LHCN-M2 (cell line): ENCODE data around the gene OR1A1. TPM values are rescaled to one million over a fixed set of nuclear protein-coding genes. Genes with fewer than 3 reads are reported as not detected.
"Not testable (repeated sequence)": the region's sequence is repeated elsewhere in the genome, so short reads cannot be mapped to it uniquely, and the experiment has no call there.

Experiments
- DNase-seq: peaks from one replicate; pipeline ENCODE4 v3.0.0-alpha.2; 2012; ENCODE audit warnings: low read depth
- polyA plus RNA-seq: library from polyadenylated mRNA; unstranded; fragments of >200 nt; gene quantifications from one replicate; pipeline ENCODE4 v1.2.1, GENCODE V29; 2012; ENCODE audit warnings: missing spikeins
- total RNA-seq: library from RNA; depleted of rRNA; stranded (reverse); fragments of >200 nt; gene quantifications from 2 replicates; pipeline ENCODE4 v1.2.3, GENCODE V29; 2014; rRNA removed

Gene OR1A1, protein sequence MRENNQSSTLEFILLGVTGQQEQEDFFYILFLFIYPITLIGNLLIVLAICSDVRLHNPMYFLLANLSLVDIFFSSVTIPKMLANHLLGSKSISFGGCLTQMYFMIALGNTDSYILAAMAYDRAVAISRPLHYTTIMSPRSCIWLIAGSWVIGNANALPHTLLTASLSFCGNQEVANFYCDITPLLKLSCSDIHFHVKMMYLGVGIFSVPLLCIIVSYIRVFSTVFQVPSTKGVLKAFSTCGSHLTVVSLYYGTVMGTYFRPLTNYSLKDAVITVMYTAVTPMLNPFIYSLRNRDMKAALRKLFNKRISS
- total RNA-seq, result not detected in 2 replicates
- polyA plus RNA-seq, result not detected

- no peak for DNase-seq
Observed at GRCh38 chr17:3207367-3207766, at the start of gene OR1A1. Gene OR1A1, plus strand, starts transcription at chr17:3207667. Its CDS starts 7,954 bp downstream, at chr17:3215621.

DNA sequence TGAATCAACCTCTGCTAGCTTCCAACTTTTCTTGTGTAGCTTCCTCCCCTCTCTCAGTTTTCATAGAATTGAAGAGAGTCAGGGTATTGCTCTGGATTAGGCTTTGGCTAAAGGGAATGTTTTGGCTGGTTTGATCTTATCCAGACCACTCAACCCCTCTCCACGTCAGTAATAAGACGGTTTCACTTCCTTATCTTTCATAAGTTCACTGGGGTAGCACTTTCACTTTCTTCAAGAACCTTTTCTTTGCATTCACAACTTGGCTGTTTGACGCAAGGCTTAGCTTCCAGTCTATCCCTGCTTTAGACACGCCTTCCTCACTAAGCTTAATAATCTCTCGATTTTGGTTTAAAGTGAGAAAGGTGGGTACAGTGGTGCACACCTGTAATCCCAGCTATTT is 39.9 kb upstream of the OR1A1 start:
- DNase-seq, result no peak

DNA sequence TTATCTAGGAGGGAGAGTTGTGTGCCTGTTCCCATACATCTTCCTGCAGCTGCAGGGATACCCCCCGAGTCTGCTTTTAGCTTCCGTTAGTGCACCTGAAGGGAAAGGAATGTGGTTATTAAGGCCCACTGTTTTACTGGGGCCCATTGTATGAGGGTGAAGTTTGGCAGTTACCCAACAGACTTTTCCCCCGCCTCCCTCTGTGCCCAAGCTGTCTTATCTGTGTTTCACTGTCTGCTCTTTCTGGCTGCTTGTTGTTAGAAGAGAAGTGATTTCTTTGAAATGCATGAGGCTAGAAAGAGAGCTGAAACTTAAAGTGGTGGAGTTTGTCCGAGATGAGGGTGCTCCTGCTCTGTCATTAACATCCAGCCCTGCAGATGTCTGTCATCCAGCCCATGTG is 17.5 kb upstream of the OR1A1 start:
- DNase-seq, result no peak

DNA sequence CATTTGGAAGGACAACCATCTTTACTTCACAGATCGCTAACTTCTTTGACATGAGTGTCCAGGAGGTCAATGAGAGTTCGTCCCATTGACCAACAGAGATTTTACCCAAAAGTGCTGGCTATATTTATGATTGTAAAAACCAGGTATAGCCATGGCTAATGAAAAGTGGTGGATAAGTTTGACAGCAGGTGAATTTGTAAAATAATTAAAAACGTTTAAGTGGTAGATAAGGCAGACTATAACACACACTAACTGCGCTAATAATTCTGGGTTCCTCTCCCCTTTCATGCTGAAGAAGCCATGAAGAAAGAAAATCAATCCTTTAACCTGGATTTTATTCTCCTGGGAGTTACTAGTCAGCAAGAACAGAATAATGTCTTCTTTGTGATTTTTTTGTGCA is 10.2 kb upstream of the OR1A1 start, which contains the start of gene OR1A2:
OR1A2 (plus strand) TSS at position 301 of the 400 bp plus-strand sequence; CDS start at position 301, 0 bp downstream.
- no peak for DNase-seq

DNA sequence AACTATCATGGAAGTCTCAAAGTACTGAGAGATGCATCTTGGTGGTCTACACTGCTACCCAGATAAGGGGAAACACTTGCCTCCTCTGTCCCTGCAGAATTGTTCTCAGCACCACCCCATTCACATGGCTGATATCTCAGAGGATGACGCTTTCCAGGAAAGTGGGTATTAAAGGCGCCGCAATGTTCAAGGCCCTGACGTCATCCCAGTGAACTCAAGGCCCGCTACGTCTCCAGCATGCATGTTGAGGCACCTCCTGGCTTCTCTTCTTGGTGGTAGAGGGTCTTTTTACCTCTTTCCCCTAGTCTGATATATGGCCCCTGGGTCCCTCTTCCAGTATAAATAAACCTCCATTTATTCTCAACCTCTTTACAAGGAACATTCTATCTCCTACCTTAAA is 1.0 kb downstream of the OR1A1 start:
- DNase-seq, result no peak

DNA sequence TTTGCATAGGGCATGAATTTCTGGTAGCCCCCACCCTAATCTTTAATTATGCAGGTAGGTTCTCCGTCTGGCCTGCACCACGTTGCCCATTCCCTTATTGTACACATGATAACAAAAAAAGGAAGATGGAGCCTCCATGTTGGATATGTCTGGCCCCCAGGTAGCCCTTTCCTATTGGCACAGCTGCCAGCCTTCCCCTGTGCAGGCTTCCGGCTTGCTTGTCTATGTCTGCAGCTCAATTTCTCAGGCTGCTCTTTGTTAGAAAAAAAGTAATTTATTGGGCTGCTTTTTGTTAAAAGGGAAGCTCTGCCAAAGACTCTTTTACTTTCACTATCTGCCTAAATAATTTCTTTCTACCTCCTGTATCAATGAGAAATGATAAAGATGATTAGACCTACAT is 5.5 kb downstream of the OR1A1 start:
- DNase-seq, result no peak

DNA sequence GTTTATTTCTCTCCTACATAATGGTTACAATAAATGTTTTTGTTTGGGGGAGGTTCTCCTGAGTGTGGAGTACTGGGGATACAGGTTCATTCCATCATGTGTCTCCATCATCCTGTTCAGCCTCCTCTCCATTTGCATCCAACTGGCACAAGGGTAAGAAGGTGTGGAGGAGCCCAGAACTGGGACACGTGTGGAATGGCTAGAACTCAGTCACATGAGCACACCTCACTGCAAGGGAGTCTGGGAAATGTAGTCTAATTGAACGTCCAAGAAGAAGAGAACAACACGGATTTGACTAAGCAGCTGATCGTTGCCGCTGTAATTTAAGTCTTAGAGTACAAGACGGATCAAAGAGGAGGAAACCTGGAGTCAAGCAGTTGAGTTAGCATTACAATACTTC is 6.1 kb downstream of the OR1A1 start:
- no peak for DNase-seq

DNA sequence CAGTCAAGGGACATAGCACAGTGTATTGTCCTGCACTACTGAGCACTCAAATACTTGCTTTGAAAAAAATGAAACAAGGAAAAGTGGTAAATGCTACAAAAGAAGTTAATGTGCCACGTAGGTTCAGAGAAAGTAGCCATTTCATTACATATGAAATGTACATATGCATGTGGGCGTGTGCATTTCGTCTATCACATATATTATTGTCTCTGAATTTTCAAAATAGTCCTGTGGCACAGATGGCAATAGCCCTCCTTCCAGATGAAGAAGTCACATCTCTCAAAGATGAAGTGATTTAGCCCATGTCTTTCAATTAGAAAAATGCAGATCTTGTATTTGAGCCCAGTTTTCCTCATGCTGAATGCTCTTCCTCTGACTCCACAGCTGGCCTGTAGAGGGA is 12.5 kb downstream of the OR1A1 start:
- DNase-seq, result not testable (repeated sequence)

DNA sequence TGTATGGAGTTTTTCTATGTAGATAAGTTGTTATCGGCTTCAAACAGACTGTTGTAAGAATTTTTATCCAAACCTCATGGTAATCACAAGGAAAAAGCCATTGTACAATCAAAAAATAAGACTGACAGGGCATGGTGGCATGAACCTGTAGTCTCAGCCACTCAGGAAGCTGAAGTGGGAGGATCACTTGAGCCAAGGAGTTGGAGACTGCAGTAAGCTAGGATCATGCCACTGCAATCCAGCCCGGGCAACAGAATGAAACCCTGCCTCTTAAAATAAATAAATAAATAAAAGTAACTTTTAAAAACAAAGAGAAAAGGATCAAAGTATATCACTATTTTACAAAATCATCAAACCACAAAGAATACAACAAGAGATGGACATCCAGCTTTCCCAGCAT is 14.4 kb downstream of the OR1A1 start:
- no peak for DNase-seq

DNA sequence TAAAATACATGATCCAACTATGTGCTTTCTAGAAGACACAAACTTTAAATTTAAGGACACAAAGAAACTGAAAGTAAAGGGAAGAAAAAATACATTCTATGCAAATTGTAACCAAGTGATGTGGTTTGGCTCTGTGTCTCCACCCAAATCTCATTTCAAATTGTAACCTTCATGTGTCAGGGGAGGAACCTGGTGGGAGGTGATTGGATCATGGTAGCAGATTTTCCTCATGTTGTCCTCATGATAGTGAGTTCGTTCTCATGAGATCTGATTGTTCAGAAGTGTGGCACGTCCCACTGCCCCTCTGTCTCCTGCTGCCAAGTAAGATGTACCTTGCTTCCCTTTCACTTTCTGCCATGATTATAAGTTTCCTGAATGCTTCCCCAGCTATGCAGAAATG is 15.0 kb downstream of the OR1A1 start:
- DNase-seq, result no peak

GRCh38 chr17:3224721-3225352 is 17.4 kb downstream of the OR1A1 start:
- DNase-seq, result not testable (repeated sequence)

DNA sequence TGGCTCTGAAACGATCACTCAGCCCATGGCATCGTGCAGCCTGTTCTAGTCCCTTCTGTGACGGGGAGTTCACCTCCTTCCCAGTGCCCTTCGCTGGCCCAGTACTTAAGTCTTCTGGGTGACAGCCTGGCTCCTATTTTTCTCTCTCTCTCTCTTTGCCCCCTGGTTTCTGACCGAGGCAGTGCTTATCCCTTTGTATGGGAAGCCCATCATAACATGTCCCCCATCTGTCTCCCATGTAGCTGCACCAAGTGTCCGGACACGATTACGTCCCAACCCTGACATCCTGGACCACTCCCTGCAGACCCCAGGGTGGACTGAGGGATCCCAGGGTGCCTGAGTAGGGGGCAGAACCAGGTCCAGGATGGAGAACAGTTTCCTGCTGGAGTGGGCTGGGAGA is 24.8 kb downstream of the OR1A1 start:
- not testable (repeated sequence) for DNase-seq

- not testable (repeated sequence) for DNase-seq
Observed at GRCh38 chr17:3238685-3239084, 31.2 kb downstream of the OR1A1 start.

DNA sequence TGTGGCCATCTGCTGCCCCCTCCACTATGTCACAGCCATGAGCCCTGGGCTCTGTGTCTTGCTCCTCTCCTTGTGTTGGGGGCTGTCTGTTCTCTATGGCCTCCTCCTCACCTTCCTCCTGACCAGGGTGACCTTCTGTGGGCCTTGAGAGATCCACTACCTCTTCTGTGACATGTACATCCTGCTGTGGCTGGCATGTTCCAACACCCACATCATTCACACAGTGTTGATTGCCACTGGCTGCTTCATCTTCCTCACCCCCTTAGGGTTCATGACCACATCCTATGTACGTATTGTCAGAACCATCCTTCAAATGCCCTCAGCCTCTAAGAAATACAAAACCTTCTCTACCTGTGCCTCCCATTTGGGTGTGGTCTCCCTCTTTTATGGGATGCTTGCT is 33.6 kb downstream of the OR1A1 start:
- DNase-seq, result not testable (repeated sequence)

DNA sequence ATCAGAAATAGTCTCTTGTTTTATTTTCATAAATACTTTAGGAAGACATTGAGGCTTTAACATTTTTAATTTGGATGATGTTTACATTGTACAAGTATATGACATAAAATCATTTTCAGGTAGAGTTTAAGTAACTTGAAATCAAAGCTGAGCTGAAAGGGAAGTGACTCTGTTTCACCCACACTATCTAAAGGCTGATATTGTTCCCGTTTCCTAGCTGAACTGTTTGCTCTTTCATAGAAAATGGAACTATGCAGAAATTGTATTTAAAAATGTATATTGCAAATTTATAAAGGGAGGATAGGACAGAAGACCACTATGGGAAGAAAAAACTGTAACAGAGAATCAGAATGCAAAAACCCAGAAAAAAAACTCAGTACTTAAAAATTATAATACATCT is 37.4 kb downstream of the OR1A1 start:
- DNase-seq, result not testable (repeated sequence)

GRCh38 chr17:3249013-3249412 is 41.5 kb downstream of the OR1A1 start:
- DNase-seq, result not testable (repeated sequence)

- no peak for DNase-seq
Observed at GRCh38 chr17:3256575-3256974, 49.1 kb downstream of the OR1A1 start.

DNA sequence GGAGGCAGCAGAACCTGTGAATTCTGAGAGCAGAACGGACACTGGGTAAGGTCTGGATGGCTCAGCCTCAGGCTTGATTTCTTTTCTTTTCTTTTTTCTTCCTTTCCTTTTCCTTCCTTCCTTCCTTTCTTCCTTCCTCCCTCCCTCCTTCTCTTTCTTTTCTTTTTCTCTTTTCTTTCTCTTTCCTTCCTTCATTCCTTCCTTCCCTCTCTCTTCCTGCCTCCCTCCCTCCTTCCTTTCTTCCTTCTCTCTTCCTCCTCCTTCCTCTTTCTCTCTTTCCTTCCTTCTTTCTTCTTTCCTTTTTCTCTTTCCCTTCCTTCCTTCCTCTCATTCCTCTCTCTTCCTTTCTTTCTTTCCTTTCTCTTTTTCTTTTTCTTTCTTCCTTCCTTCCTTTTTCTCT is 52.7 kb downstream of the OR1A1 start:
- DNase-seq, result no peak

DNA sequence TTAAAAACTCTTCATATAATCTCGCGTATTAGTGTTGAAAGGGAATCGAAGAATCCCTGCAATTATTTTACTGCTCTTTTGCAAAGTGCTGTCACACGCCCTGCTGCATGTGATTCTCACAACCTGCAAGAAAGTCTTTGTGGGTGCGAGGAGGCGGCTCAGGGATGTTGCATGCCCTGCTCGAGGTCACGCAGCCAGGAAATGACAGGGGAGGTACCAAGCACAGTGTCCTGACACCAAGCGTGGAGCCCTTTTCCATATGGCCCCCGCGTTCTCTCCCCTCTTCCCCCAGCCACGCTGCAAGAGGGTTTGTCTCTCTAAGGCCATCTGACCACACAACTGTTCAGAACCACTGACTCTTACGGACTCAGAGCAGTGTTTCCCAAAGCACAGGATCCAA is 53.1 kb downstream of the OR1A1 start:
- DNase-seq, result no peak
